Naive B cell (primary cell): ENCODE measurements around the gene FTH1. TPM values are rescaled to one million over a fixed set of nuclear protein-coding genes. Genes with fewer than 3 reads are reported as not detected.
A peak's percentile ranks its signal among the peaks of the same experiment; 100 is the strongest.

Source experiments
- ATAC-seq, 2 donors: fragments of 150-1000 bp; cut with Tn5 transposase; 2 replicates each; pipeline ENCODE4 v1.10.0; 2021; ENCODE audit warnings: low read depth in 2 of 2, mild to moderate bottlenecking in 2 of 2, moderate library complexity in 2 of 2
- DNase-seq: peaks from one replicate; pipeline ENCODE4 v3.0.0; 2022
- H3K27ac Mint-ChIP-seq, 6 donors: one replicate each; pipeline ENCODE4 v1.8.0; 2020 to 2022; ENCODE audit warnings: mild to moderate bottlenecking in 6 of 6, mixed read lengths in 6 of 6, moderate library complexity in 5 of 6, inconsistent platforms in 2 of 6
- H3K27me3 Mint-ChIP-seq, 3 donors: one replicate each; pipeline ENCODE4 v1.8.0; 2021 to 2022; ENCODE audit warnings: mixed read lengths in 3 of 3, mild to moderate bottlenecking in 1 of 3
- H3K36me3 Mint-ChIP-seq, 2 donors: one replicate each; pipeline ENCODE4 v1.8.0; 2020 to 2022; ENCODE audit warnings: mixed read lengths in 2 of 2, inconsistent platforms in 1 of 2, mild to moderate bottlenecking in 1 of 2
- H3K4me1 Mint-ChIP-seq, 3 donors: one replicate each; pipeline ENCODE4 v1.8.0; 2020 to 2022; ENCODE audit warnings: mixed read lengths in 3 of 3, inconsistent platforms in 1 of 3, mild to moderate bottlenecking in 1 of 3, moderate library complexity in 1 of 3
- H3K4me3 Mint-ChIP-seq, 8 donors: one replicate each; pipeline ENCODE4 v1.8.0; 2020 to 2022; ENCODE audit warnings: mild to moderate bottlenecking in 8 of 8, mixed read lengths in 8 of 8, moderate library complexity in 8 of 8, inconsistent platforms in 2 of 8
- H3K9me3 Mint-ChIP-seq, 7 donors: one replicate each; pipeline ENCODE4 v1.8.0; 2020 to 2022; ENCODE audit warnings: mixed read lengths in 7 of 7, mild to moderate bottlenecking in 5 of 7, inconsistent platforms in 2 of 7, moderate library complexity in 1 of 7
- polyA plus RNA-seq, 6 donors: library from polyadenylated mRNA; unstranded; fragments of 300-500 nt; fragmentation: Illumina TruSeq; gene quantifications; one replicate each; pipeline ENCODE4 v1.2.3, GENCODE V29; 2021; ENCODE audit warnings: low read depth in 6 of 6

FTH1 gene
- polyA plus RNA-seq, 6 donors from 2014 or later, result 4,039 to 5,068 (median 4,261) TPM

DNA sequence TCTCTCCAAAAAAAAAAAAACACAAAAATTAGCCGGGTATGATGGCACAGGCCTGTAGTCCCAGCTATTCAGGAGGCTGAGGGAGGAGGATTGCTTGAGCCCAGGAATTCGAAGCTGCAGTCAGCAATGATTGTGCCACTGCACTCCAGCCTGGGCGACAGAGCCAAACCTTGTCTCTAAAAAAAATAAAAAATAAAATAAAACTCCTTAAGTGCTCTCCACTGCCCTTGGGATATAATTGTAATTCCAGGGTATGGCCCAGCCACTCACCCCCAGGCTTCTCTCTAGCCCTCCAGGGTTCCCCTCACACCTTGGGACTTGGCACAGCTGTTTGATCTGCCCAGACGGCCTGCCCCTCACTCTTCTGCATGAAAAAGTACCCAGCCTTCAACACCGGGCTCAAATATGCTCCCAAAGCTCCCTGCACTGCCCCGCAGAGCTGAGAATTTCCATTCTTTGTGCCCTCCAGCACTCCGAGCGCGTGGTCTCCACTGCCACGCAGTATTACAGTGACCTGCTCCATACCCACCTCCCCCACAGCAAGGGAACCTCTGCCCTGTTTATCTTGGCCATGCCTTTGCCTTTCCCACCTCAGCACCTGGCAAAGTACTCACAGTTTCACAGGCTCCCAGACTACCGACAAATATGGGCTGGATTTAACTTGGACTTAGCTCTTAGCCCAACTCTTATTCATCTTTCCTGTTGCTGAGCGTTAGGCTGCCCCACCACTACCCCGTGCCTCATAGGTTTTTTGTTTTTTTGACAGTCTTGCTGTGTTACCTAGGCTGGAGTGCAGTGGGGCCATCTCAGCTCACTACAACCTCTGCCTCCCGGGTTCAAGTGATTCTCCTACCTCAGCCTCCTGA, 7.6 kb upstream of the FTH1 start:
- Mint-ChIP-seq H3K9me3 (no peaks in the 10 kb centered on the region), H3K4me1 (peaks cover 31 to 41% (median 32%) of the 10 kb centered on the region in 3 donors), H3K4me3 (peak overlapping the region in 1 of 8 donors; percentile 30), H3K27me3 (no peaks in the 10 kb centered on the region), H3K27ac (peak overlapping the region in 2 of 6 donors; percentile 47 to 79), H3K36me3 (no peaks in the 10 kb centered on the region)
- ATAC-seq (no peak), DNase-seq (no peak)

- no peak overlapping the region for H3K4me3 Mint-ChIP-seq
- peaks cover 38 to 54% (median 40%) of the 10 kb centered on the region in 3 donors for H3K4me1 Mint-ChIP-seq
- no peaks in the 10 kb centered on the region for H3K27me3 Mint-ChIP-seq
- peak overlapping the region in 2 of 6 donors; percentile 60 to 83 for H3K27ac Mint-ChIP-seq
- no peaks in the 10 kb centered on the region for H3K36me3 Mint-ChIP-seq
- H3K9me3 Mint-ChIP-seq, result no peaks in the 10 kb centered on the region
- no peak for DNase-seq
- no peak for ATAC-seq
These were observed 6.2 kb upstream of the FTH1 start for GRCh38 chr11:61973476-61974162.

- Mint-ChIP-seq H3K4me1 (peaks cover 44 to 62% (median 46%) of the 10 kb centered on the region in 3 donors), H3K27me3 (no peaks in the 10 kb centered on the region), H3K36me3 (no peaks in the 10 kb centered on the region), H3K27ac (peak overlapping the region; percentile 0 to 83 (median 70)), H3K9me3 (no peaks in the 10 kb centered on the region), H3K4me3 (peak overlapping the region in 6 of 8 donors; percentile 33 to 72 (median 59))
- DNase-seq, result no peak
- ATAC-seq, result peak; percentile 6
These were observed 5.4 kb upstream of the FTH1 start for GRCh38 chr11:61972672-61973475.

DNA sequence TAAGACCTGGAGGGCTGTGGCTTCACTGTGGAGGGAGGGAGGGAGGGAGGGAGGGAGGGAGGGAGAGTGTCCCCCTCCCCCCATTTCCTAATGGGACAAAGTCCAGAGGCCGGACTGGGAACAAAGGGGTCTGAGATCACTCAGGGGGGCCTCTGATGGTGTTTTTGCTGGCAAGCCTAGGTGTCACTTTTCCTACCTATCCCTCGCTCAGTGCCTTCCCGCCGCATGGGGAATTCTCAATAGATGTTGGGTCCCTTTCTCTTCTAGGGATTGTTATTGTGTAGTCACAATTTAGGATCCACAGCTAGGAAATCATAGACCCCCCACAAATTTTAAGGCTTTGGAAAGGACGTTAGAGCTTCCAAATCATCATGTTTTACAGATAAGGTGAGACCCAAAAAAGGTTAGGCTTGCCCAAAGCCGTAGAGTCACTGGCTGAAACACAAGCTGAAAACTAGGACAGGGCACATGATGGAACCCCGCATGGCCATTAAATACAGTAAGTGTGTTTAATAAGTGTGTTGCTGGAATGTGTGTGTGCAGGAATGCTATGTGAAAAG, 4.8 kb upstream of the FTH1 start:
- Mint-ChIP-seq H3K27ac (peak overlapping the region; percentile 25 to 90 (median 81)), H3K9me3 (peaks cover 0 to 1% (median 0%) of the 10 kb centered on the region in 7 donors), H3K4me1 (peaks cover 45 to 65% (median 46%) of the 10 kb centered on the region in 3 donors), H3K4me3 (peak overlapping the region in 7 of 8 donors; percentile 15 to 72 (median 64)), H3K36me3 (no peaks in the 10 kb centered on the region), H3K27me3 (no peaks in the 10 kb centered on the region)
- no peak for ATAC-seq
- no peak for DNase-seq

GRCh38 chr11:61971248-61972111, 4.0 kb upstream of the FTH1 start:
- Mint-ChIP-seq H3K27me3 (no peaks in the 10 kb centered on the region), H3K36me3 (peaks cover 0 to 1% of the 10 kb centered on the region in 2 donors), H3K9me3 (peaks cover 0 to 1% (median 0%) of the 10 kb centered on the region in 7 donors), H3K4me3 (peak overlapping the region; percentile 15 to 88 (median 60)), H3K27ac (peak overlapping the region in 5 of 6 donors; percentile 69 to 90 (median 83)), H3K4me1 (peaks cover 45 to 65% (median 49%) of the 10 kb centered on the region in 3 donors)
- DNase-seq, result peak; percentile 19
- ATAC-seq, result no peak

- Mint-ChIP-seq H3K4me1 (peaks cover 51 to 63% (median 63%) of the 10 kb centered on the region in 3 donors), H3K27ac (peak overlapping the region in 4 of 6 donors; percentile 16 to 93 (median 80)), H3K4me3 (peak overlapping the region in 3 of 8 donors; percentile 21 to 80 (median 25)), H3K9me3 (peaks cover 0 to 1% (median 0%) of the 10 kb centered on the region in 7 donors), H3K27me3 (no peaks in the 10 kb centered on the region), H3K36me3 (peaks cover 4 to 8% of the 10 kb centered on the region in 2 donors)
- DNase-seq, result no peak
- no peak for ATAC-seq
These were observed 2.6 kb upstream of the FTH1 start for GRCh38 chr11:61969838-61970662.

- ATAC-seq (no peak), DNase-seq (no peak)
- H3K36me3 Mint-ChIP-seq, result peaks cover 9 to 14% of the 10 kb centered on the region in 2 donors
- no peaks in the 10 kb centered on the region for H3K27me3 Mint-ChIP-seq
- peaks cover 0 to 1% (median 0%) of the 10 kb centered on the region in 7 donors for H3K9me3 Mint-ChIP-seq
- peaks cover 57 to 70% (median 66%) of the 10 kb centered on the region in 3 donors for H3K4me1 Mint-ChIP-seq
- peak overlapping the region in 5 of 6 donors; percentile 84 to 97 (median 93) for H3K27ac Mint-ChIP-seq
- H3K4me3 Mint-ChIP-seq, result peak overlapping the region in 7 of 8 donors; percentile 44 to 93 (median 61)
These were observed 1.9 kb upstream of the FTH1 start for GRCh38 chr11:61969391-61969758.

DNA sequence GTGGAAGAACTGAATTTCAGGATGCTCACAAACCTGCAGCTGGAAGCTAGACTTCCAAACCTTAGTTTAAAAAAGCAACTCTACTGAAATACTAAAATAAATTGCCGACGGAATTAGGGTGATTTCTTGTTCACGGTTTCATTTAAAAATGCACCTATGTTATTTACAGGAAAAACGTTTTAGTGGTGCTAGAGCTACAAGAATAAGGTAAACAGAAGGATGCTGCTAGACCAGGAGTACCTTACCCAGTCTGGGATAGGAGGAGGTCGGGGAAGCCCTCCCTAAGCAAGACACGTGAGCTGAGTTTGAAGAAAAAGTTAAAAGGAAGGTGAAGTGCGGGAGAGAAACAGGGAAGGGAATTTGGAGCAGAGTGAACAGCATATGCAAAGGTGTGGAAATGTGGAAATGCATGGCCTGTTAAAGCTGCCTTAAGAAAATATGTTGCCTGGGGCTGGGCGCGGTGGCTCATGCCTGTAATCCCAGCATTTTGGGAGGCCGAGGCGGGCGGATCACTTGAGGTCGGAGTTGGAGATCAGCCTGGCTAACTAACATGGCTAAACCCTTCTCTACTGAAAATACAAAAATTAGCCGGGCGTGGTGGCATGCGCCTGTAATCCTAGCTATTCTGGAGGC, 1.4 kb upstream of the FTH1 start:
- H3K9me3 Mint-ChIP-seq, result peaks cover 0 to 1% (median 0%) of the 10 kb centered on the region in 7 donors
- H3K27ac Mint-ChIP-seq, result peak overlapping the region in 5 of 6 donors; percentile 64 to 98 (median 95)
- peaks cover 9 to 18% of the 10 kb centered on the region in 2 donors for H3K36me3 Mint-ChIP-seq
- no peaks in the 10 kb centered on the region for H3K27me3 Mint-ChIP-seq
- no peak for ATAC-seq
- H3K4me1 Mint-ChIP-seq, result peaks cover 59 to 75% (median 70%) of the 10 kb centered on the region in 3 donors
- no peak for DNase-seq
- peak overlapping the region; percentile 62 to 98 (median 91) for H3K4me3 Mint-ChIP-seq

DNA sequence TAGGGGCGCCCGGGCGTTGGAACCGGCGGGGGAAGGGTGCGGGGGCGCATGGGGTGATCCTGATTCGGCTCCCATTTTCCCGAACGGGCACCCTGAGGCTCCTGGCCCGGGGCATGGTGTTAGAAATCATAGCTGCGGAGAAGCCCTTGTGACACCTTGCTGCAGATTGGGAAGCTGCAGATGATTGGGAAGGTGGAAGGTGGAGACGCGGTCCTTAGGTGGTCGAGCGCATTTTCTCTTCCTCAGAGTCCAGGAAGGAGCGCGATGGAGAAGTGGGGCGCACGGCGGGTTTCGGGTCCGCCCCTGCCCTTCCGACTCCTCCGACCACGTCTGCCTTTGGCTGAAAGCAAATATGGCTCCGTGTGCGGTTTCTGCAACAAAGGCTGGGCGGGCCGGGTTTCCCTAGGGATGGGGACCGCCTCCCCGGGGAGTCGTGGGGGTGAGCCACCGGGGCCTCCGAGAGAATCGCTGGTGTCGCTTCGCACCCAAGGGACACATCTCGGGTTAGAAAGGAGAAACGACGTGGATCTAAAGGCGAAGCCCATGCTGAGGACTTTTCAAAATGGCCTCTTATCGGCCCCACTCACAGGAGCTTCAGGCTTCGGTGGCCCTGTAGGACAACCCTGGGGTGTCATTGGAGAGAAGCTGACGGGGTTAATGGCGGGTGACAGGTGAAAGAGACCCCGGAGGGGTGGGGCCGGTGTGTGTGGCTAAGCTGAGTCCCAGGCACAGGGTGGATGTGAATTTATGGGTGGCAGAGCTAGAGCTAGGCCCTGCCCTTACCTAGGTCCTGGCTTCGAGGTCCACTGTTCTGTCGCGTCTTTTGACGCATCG, 707 bp upstream of the FTH1 start:
- Mint-ChIP-seq H3K27me3 (no peaks in the 10 kb centered on the region), H3K9me3 (peaks cover 0 to 1% (median 0%) of the 10 kb centered on the region in 7 donors), H3K27ac (peak overlapping the region; percentile 95 to 99 (median 98)), H3K4me1 (peaks cover 59 to 77% (median 73%) of the 10 kb centered on the region in 3 donors), H3K36me3 (peaks cover 9 to 18% of the 10 kb centered on the region in 2 donors), H3K4me3 (peak overlapping the region; percentile 80 to 98 (median 94))
- DNase-seq (peak; percentile 79), ATAC-seq (peak; percentile 2 to 11)

GRCh38 chr11:61966734-61967115, 709 bp downstream of the FTH1 start:
- Mint-ChIP-seq H3K4me1 (peaks cover 59 to 78% (median 70%) of the 10 kb centered on the region in 3 donors), H3K27me3 (no peaks in the 10 kb centered on the region), H3K9me3 (peaks cover 0 to 1% (median 0%) of the 10 kb centered on the region in 7 donors), H3K36me3 (peaks cover 9 to 18% of the 10 kb centered on the region in 2 donors), H3K4me3 (peak overlapping the region; percentile 80 to 98 (median 92)), H3K27ac (peak overlapping the region; percentile 94 to 99 (median 96))
- ATAC-seq, result no peak
- no peak for DNase-seq
